Measurements from ENCODE around the gene ZFP3.

Gene ZFP3

GRCh38 chr17:5077781-5078105 lies 524 bp upstream of the ZFP3 start:
- no peak for DNase-seq (ENCODE audit: low read depth)
- TF ChIP-seq, protein P1, sequence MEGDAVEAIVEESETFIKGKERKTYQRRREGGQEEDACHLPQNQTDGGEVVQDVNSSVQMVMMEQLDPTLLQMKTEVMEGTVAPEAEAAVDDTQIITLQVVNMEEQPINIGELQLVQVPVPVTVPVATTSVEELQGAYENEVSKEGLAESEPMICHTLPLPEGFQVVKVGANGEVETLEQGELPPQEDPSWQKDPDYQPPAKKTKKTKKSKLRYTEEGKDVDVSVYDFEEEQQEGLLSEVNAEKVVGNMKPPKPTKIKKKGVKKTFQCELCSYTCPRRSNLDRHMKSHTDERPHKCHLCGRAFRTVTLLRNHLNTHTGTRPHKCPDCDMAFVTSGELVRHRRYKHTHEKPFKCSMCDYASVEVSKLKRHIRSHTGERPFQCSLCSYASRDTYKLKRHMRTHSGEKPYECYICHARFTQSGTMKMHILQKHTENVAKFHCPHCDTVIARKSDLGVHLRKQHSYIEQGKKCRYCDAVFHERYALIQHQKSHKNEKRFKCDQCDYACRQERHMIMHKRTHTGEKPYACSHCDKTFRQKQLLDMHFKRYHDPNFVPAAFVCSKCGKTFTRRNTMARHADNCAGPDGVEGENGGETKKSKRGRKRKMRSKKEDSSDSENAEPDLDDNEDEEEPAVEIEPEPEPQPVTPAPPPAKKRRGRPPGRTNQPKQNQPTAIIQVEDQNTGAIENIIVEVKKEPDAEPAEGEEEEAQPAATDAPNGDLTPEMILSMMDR (IDR thresholded peaks at IDR 0.05; ENCODE audit: insufficient read depth, low read depth, low read length, missing control alignments): no peak
- H3K4me3 ChIP-seq (ENCODE audit: low read depth, low read length): peak overlapping the region; percentile 70

GRCh38 chr17:5080591-5080990 lies 2.3 kb downstream of the ZFP3 start:
- DNase-seq (ENCODE audit: low read depth): no peak
- TF ChIP-seq, protein P1 (IDR thresholded peaks at IDR 0.05; ENCODE audit: insufficient read depth, low read depth, low read length, missing control alignments): no peak
- no peak overlapping the region for H3K4me3 ChIP-seq (ENCODE audit: low read depth, low read length)

DNA sequence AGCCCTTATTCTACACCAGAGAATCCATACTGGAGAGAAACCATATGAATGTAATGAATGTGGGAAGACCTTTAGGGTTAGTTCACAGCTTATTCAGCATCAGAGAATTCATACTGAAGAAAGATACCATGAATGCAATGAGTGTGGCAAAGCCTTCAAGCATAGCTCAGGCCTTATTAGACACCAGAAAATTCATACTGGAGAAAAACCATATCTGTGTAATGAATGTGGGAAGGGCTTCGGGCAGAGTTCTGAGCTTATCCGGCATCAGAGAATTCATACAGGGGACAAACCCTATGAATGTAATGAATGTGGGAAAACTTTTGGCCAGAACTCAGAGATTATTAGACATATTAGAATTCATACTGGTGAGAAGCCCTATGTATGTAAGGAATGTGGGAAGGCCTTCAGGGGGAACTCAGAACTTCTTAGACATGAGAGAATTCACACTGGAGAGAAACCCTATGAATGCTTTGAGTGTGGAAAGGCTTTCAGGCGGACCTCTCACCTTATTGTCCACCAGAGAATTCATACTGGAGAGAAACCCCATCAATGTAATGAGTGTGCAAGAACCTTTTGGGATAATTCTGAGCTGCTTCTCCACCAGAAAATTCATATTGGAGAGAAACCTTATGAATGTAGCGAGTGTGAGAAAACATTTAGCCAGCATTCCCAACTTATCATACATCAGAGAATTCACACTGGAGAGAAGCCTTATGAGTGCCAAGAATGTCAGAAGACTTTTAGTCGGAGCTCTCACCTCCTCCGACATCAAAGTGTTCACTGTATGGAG lies 14.1 kb downstream of the ZFP3 start:
- TF ChIP-seq, protein P1 (IDR thresholded peaks at IDR 0.05; ENCODE audit: insufficient read depth, low read depth, low read length, missing control alignments): no peak
- no peak overlapping the region for H3K4me3 ChIP-seq (ENCODE audit: low read depth, low read length)
- DNase-seq (ENCODE audit: low read depth): no peak

DNA sequence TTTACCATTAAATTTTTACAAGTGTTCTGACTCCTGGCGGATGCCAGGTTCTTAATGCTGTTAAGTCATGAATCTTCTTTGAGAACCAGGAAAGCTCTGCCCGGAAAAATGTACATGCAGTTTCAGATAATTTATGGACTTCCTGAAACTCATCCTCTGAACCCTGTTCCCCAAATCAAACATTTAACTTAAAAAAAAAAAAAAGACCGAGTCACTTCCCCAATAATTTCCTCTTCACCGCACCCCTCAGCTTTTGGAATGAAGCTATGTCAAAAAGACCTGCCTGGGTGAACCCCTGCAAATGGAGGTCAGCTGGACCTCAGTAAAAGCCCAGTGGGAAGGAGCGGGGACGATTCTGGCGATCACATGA lies 18.4 kb downstream of the ZFP3 start:
- no peak overlapping the region for H3K4me3 ChIP-seq (ENCODE audit: low read depth, low read length)
- DNase-seq (ENCODE audit: low read depth): no peak
- TF ChIP-seq, protein P1 (IDR thresholded peaks at IDR 0.05; ENCODE audit: insufficient read depth, low read depth, low read length, missing control alignments): no peak

- TF ChIP-seq, protein P1 (IDR thresholded peaks at IDR 0.05; ENCODE audit: insufficient read depth, low read depth, low read length, missing control alignments): no peak
- no peak for DNase-seq (ENCODE audit: low read depth)
- H3K4me3 ChIP-seq (ENCODE audit: low read depth, low read length): no peak overlapping the region
These were observed 19.0 kb downstream of the ZFP3 start for GRCh38 chr17:5097101-5097834.

- TF ChIP-seq, protein P1 (IDR thresholded peaks at IDR 0.05; ENCODE audit: insufficient read depth, low read depth, low read length, missing control alignments): no peak
- DNase-seq (ENCODE audit: low read depth): no peak
- no peak overlapping the region for H3K4me3 ChIP-seq (ENCODE audit: low read depth, low read length)
These were observed 21.0 kb downstream of the ZFP3 start for GRCh38 chr17:5099271-5099670.

Measured in GM12865 (cell line).